OCI-M2 (cell line): ENCODE measurements around the gene CRACR2A.

Experiments
- DNase-seq: peaks from one replicate; lab custom pipeline; 2025; ENCODE audit not compliant: unreplicated experiment; lab: John Stamatoyannopoulos, UW

CRACR2A gene

GRCh38 chr12:3574986-3575385 is 177.9 kb downstream of the CRACR2A start:
- no peak for DNase-seq

- DNase-seq: no peak
Observed at GRCh38 chr12:3572560-3572959, 180.3 kb downstream of the CRACR2A start.

- no peak for DNase-seq
Observed at GRCh38 chr12:3571724-3572123, 181.2 kb downstream of the CRACR2A start.

GRCh38 chr12:3571323-3571722 is 181.6 kb downstream of the CRACR2A start:
- DNase-seq: no peak

- no peak for DNase-seq
Observed at GRCh38 chr12:3568695-3569094, 184.2 kb downstream of the CRACR2A start.

GRCh38 chr12:3565985-3566384 is 186.9 kb downstream of the CRACR2A start:
- DNase-seq: no peak
